HG03354 (cell line): Measurements from ENCODE around the gene PARD3.

Experiments
- ATAC-seq: cut with Tn5 transposase; IDR thresholded peaks from one replicate; pipeline ENCODE4 v1.9.1; 2021; ENCODE audit warnings: mild to moderate bottlenecking; ENCODE audit not compliant: unreplicated experiment, poor library complexity, severe bottlenecking

Gene PARD3

DNA sequence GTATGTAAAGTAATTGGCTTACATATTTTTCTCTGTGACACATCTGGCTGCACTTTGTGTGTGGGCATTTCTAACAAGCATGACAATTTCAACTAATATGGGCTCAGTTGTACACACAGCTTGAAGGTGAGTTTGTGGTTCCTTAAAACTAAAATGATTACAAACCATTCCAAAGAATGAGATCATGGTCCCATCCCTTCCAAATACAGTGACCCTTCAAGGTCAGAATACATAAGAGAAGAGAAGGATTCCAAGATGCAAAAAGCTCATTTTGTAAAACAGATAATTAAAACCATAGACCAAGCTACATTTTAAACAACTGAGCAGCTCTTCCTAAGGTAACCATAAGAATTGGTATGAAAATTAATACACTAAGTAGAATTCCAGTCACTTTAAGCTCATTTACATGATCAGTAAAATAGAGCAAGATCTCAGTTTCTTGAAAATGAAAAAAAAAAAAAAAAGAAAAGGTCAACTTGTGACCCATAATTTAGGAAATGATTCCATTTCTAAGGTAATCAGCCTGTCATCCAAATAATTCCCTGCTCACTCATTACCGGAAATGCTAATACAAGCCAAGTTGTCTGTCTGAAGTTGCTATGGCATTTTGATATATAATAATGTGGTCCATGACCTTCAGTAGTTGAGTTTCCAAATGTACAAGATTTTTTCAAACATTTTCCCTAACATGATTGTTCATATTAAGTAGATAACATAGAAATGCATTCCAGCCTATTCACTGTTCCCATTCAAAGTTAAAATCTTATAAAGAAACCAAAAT, 688.5 kb downstream of the PARD3 start:
- no peak for ATAC-seq

GRCh38 chr10:34125702-34126101, 689.4 kb downstream of the PARD3 start:
- no peak for ATAC-seq

- no peak for ATAC-seq
Observed at GRCh38 chr10:34124522-34125035, 690.5 kb downstream of the PARD3 start.

GRCh38 chr10:34121781-34122622, 693.1 kb downstream of the PARD3 start:
- ATAC-seq, result no peak

DNA sequence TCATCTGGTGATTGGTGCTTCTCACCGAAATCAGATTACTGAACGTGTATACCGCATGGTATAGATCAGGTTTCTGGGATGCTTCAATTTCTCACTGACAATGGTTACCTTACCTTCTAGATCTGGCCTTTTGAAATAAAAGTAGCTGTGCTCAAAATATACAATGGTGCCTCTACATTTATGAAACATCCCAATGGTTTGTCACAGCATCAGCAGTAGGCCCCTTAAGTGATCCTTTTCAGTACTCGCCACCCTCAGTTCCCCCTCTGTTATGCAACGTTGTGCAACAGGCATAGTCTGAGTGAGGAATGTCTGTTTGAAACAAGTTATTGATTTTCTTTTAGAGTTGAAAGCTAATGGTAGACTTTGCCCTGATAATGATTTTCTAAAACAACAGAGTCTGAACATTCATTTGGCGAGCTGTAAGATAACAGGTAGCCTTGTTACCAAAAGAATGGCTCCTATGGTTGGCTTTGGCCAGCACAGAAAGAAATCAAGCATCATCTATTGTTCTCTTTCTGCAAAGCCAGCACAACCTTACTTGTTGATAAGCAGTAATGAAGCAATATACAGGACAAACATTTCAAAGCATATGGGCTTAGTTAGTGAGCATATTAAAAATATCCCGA, 693.9 kb downstream of the PARD3 start:
- no peak for ATAC-seq

- ATAC-seq, result no peak
Observed at GRCh38 chr10:34119456-34119855, 695.6 kb downstream of the PARD3 start.

DNA sequence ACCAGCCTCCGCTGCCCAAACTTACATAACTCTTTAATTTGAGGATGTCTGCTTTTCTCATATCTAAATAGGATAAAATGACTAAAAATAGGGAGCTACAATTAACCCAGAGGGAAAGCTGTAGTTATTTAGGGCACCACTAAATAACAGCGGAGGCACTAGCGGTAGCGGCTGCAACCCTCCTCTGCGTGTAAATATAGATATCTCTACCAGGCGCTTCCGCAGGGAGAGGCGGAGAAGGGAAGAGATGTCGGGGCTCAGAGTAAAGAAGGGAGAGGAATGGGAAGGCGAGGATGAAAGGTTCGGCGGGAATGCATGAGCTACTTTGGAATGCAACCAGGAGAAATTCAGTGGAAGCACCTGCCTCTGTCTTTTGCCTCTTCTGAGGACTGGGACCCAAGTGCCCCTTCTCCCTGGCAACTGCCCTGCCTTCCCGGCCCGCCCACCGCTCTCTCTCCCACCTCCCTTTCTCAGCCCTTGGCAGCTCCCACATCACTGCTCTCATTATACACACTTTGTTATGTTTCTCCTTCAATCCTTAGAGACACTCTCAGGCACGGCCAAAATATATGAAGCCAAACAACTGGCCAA, 698.3 kb downstream of the PARD3 start:
- no peak for ATAC-seq

GRCh38 chr10:34116220-34116641, 698.9 kb downstream of the PARD3 start:
- ATAC-seq, result no peak

GRCh38 chr10:34114914-34115313, 700.2 kb downstream of the PARD3 start:
- ATAC-seq, result no peak

GRCh38 chr10:34113504-34114225, 701.4 kb downstream of the PARD3 start:
- no peak for ATAC-seq

DNA sequence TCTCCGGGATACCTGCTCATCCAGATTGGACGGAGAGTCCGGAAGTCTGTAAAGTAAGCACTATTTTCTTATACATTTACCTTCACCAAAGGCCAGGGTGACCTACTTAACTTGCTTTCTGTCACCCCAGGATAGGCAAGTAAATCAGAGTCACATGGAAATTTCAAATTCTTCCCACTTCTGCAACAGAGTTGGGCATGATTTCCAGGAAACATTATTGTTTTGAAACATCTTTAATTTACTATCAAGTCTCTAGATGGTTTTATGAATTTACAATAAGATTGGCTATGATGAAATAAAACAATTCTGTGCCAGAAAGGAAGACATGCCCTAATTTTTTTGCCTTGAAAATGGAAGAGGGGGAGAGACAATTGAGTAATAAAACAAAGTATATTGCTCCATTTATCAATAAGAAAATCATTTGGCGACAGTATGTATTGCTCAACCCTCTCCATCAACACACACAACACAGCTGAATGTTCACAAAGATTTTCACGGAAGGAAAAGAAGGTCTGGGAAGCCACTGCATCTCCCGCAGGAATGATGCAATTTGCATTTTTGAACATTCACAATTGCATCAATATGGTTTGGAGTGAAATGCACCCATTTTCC, 702.8 kb downstream of the PARD3 start:
- no peak for ATAC-seq

GRCh38 chr10:34111179-34111578, 703.9 kb downstream of the PARD3 start:
- no peak for ATAC-seq

DNA sequence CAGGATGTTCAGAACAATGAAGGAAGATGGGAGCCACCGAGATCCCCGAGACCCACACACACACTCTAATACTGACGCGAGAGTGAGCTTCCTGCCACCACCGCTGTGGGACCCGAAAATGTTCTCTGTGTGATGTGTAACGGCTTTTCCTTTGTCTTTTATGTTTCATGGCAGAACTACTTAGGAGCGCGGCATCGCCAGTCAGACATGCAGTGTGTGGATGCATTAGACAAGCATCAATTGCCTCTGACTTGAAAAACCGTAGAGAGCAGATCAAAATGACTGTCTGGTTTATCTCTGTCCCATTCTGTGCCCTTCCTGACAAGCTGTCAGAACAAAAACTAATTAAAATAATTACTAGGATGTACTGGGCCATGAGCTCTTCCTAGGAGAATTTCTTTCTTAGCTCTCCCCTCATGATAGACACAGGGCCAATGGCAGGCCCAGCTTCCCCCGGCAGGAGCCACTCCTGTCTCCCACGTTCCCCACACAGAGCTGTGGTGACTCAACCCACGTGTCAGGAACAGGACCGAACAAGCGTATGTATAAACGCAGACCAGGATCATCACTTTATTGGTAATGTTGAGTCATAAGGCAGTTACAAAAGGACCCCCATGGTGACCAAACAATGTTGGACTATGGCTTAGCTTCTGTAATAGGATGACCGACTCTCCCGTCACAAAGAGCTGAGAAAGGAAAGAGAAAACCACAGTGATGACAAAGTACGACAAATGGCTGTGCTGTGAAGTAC, 705.0 kb downstream of the PARD3 start:
- ATAC-seq, result no peak

- no peak for ATAC-seq
Observed at GRCh38 chr10:34109495-34109894, 705.6 kb downstream of the PARD3 start.

GRCh38 chr10:34107626-34108516, 707.2 kb downstream of the PARD3 start:
- ATAC-seq, result no peak

GRCh38 chr10:34106356-34106885, 708.7 kb downstream of the PARD3 start:
- no peak for ATAC-seq
